Measurements from ENCODE around the gene S100A11.
"Not testable (repeated sequence)": the region's sequence is repeated elsewhere in the genome, so short reads cannot be mapped to it uniquely, and the experiment has no call there.

Gene S100A11

GRCh38 chr1:152036267-152037216 lies at the start of gene S100A11:
Gene S100A11 (minus strand): TSS chr1:152037004. CDS start chr1:152036915, 89 bp downstream.
- DNase-seq (ENCODE audit: low read depth in 2 of 2): peak; percentile 44 to 45

GRCh38 chr1:152084853-152085252 lies 48.0 kb upstream of the S100A11 start:
- no peak for DNase-seq (ENCODE audit: low read depth in 2 of 2)

- DNase-seq (ENCODE audit: low read depth in 2 of 2): not testable (repeated sequence)
Measured at GRCh38 chr1:152081026-152081425, 44.2 kb upstream of the S100A11 start.

GRCh38 chr1:152080494-152080893 lies 43.7 kb upstream of the S100A11 start:
- DNase-seq (ENCODE audit: low read depth in 2 of 2): not testable (repeated sequence)

GRCh38 chr1:152078831-152079441 lies 42.1 kb upstream of the S100A11 start:
- DNase-seq (ENCODE audit: low read depth in 2 of 2): no peak

GRCh38 chr1:152072311-152072710 lies 35.5 kb upstream of the S100A11 start:
- DNase-seq (ENCODE audit: low read depth in 2 of 2): no peak

GRCh38 chr1:152071123-152071522 lies 34.3 kb upstream of the S100A11 start:
- no peak for DNase-seq (ENCODE audit: low read depth in 2 of 2)

- DNase-seq (ENCODE audit: low read depth in 2 of 2): no peak
Measured at GRCh38 chr1:152067929-152068328, 31.1 kb upstream of the S100A11 start.

GRCh38 chr1:152067150-152067549 lies 30.3 kb upstream of the S100A11 start:
- no peak for DNase-seq (ENCODE audit: low read depth in 2 of 2)

GRCh38 chr1:152061952-152062351 lies 25.1 kb upstream of the S100A11 start:
- DNase-seq (ENCODE audit: low read depth in 2 of 2): no peak

GRCh38 chr1:152053375-152053774 lies 16.6 kb upstream of the S100A11 start:
- DNase-seq (ENCODE audit: low read depth in 2 of 2): no peak

- DNase-seq (ENCODE audit: low read depth in 2 of 2): peak; percentile 73 to 74
Measured at GRCh38 chr1:152052606-152053005, 15.8 kb upstream of the S100A11 start.

- DNase-seq (ENCODE audit: low read depth in 2 of 2): no peak
Measured at GRCh38 chr1:152050886-152051675, 14.3 kb upstream of the S100A11 start.

GRCh38 chr1:152049291-152050083 lies 12.7 kb upstream of the S100A11 start:
- no peak for DNase-seq (ENCODE audit: low read depth in 2 of 2)

GRCh38 chr1:152048416-152049009 lies 11.7 kb upstream of the S100A11 start:
- DNase-seq (ENCODE audit: low read depth in 2 of 2): peak; percentile 41 to 50

GRCh38 chr1:152047730-152048415 lies 11.1 kb upstream of the S100A11 start:
- peak; percentile 70 to 75 for DNase-seq (ENCODE audit: low read depth in 2 of 2)

- no peak for DNase-seq (ENCODE audit: low read depth in 2 of 2)
Measured at GRCh38 chr1:152047413-152047729, 10.6 kb upstream of the S100A11 start.

GRCh38 chr1:152044386-152044785 lies 7.6 kb upstream of the S100A11 start:
- DNase-seq (ENCODE audit: low read depth in 2 of 2): no peak

- DNase-seq (ENCODE audit: low read depth in 2 of 2): no peak
Measured at GRCh38 chr1:152043870-152044269, 7.1 kb upstream of the S100A11 start.

GRCh38 chr1:152042030-152042429 lies 5.2 kb upstream of the S100A11 start:
- DNase-seq (ENCODE audit: low read depth in 2 of 2): no peak
